Ammon's horn (tissue), 1 donor: ENCODE measurements around the gene FCGR3B.
"Not testable (repeated sequence)": the region's sequence is repeated elsewhere in the genome, so short reads cannot be mapped to it uniquely, and the experiment has no call there.

Source experiments
- DNase-seq: peaks from one replicate; pipeline ENCODE4 v3.0.0-alpha.2; 2016; ENCODE audit warnings: low spot score

Gene FCGR3B

GRCh38 chr1:161638251-161638993, 7.4 kb upstream of the FCGR3B start:
- not testable (repeated sequence) for DNase-seq

GRCh38 chr1:161636976-161637375, 6.0 kb upstream of the FCGR3B start:
- not testable (repeated sequence) for DNase-seq

- DNase-seq: not testable (repeated sequence)
These were observed 5.3 kb upstream of the FCGR3B start for GRCh38 chr1:161636189-161636782.

GRCh38 chr1:161634993-161635392, 4.0 kb upstream of the FCGR3B start:
- DNase-seq: not testable (repeated sequence)

- DNase-seq: not testable (repeated sequence)
These were observed 741 bp downstream of the FCGR3B start for GRCh38 chr1:161630128-161630742.

GRCh38 chr1:161626445-161627146, 4.4 kb downstream of the FCGR3B start:
- not testable (repeated sequence) for DNase-seq

GRCh38 chr1:161624605-161625004, 6.4 kb downstream of the FCGR3B start:
- not testable (repeated sequence) for DNase-seq

GRCh38 chr1:161623401-161624051, 7.5 kb downstream of the FCGR3B start:
- not testable (repeated sequence) for DNase-seq

GRCh38 chr1:161622054-161622453, 8.9 kb downstream of the FCGR3B start:
- not testable (repeated sequence) for DNase-seq

- peak; percentile 82 for DNase-seq
These were observed 9.6 kb downstream of the FCGR3B start for GRCh38 chr1:161621181-161622000.

GRCh38 chr1:161620399-161620798, 10.6 kb downstream of the FCGR3B start:
- not testable (repeated sequence) for DNase-seq

- not testable (repeated sequence) for DNase-seq
These were observed 12.5 kb downstream of the FCGR3B start for GRCh38 chr1:161618517-161618916.

GRCh38 chr1:161616417-161616816, 14.6 kb downstream of the FCGR3B start:
- DNase-seq: not testable (repeated sequence)

GRCh38 chr1:161613142-161613514, 17.8 kb downstream of the FCGR3B start:
- DNase-seq: not testable (repeated sequence)

- DNase-seq: peak; percentile 92
These were observed 18.4 kb downstream of the FCGR3B start for GRCh38 chr1:161612322-161613141.

GRCh38 chr1:161611866-161612321, 19.1 kb downstream of the FCGR3B start:
- DNase-seq: peak; percentile 25

- not testable (repeated sequence) for DNase-seq
These were observed 20.8 kb downstream of the FCGR3B start for GRCh38 chr1:161610198-161610597.

GRCh38 chr1:161606541-161607336, 24.2 kb downstream of the FCGR3B start:
- not testable (repeated sequence) for DNase-seq
